Measurements from ENCODE around the gene EPSTI1.

Gene EPSTI1

DNA sequence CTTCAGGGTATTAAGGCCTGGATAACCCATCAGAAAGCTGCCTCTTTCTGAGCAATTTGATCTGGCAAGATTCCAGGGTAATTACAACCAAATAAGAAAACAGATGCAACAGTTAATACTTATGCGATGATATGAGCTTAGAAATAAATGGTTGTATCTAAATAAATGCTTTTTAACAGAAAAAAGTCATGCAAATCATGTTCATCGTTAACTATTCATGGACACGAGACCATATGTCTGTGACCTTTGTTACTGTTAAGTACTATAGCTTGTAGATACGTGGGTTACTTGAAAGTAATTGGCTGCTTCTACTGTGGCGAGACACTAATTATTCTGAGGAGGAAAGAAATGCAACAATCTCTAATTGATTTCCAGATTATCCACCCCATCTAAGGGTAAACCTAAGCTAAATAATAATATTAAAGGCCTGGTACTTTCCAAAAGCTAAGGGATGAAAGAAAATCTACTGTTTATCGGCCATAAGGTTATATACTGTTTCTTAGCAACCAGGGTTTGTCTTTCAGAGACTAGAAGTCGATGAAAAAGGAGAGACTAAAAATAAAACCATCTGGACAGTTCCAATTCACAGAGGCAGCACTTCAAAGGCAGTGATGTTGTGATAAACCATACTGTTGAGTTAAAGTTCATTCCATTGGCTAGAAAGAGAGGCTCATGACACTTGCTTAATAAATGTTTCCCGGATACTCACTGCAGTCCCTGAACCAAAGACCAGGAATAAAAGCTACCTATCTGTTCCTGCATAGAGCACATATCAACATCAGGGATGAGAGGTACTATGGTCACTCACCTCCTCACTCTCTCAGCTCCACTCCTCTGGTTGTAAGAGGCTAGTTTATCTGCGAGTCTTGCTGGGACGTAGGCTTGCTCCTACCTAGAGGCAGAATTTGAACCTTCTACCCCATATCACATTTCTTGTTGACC lies 1.5 kb downstream of the EPSTI1 start:
- H3K4me3 ChIP-seq (ENCODE audit: low read depth in 1 of 2, low read length in 2 of 2): peak overlapping the region in 1 of 2 experiments; percentile 63; a peak in 2 of 4 replicates
- no peak for DNase-seq

DNA sequence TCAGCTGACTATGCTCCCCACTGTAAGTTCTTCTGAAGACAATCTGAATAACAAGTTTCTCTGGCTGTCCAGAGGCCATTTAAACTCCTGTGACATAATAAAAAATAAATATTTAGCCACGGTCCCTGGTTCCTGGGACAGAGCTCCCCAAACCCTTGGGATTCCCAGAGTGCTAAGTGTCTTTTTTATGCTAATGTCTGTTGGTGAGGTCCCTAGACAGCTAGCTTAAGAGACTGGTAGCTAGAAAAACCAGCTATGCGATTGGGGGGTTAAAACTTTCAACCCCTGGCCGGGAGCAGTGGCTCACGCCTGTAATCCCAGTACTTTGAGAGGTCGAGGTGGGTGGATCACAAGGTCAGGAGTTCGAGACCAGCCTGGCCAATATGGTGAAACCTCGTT lies 5.9 kb downstream of the EPSTI1 start:
- Histone ChIP-seq H3K36me3 (ENCODE audit: insufficient read depth, low read length) (no peaks in the 10 kb centered on the region), H2AFZ (ENCODE audit: low read depth, low read length) (no peak overlapping the region), H3K4me3 (ENCODE audit: low read depth in 1 of 2, low read length in 2 of 2) (no peak overlapping the region), H3K27me3 (ENCODE audit: insufficient read depth, low read length, poor library complexity) (no peaks in the 10 kb centered on the region), H3K9ac (ENCODE audit: low read depth, low read length) (no peak overlapping the region), H3K27ac (ENCODE audit: low read length) (no peak overlapping the region), H3K79me2 (ENCODE audit: insufficient read depth, low read length) (0 out of 2 replicates have a peak, but pooled peaks cover 4% of the 10 kb centered on the region), H4K20me1 (ENCODE audit: insufficient read depth, low read length) (no peaks in the 10 kb centered on the region), H3K9me3 (ENCODE audit: insufficient read depth, low read length, severe bottlenecking) (no peaks in the 10 kb centered on the region), H3K4me2 (ENCODE audit: insufficient read depth, low read length) (no peak overlapping the region), H3K4me1 (ENCODE audit: insufficient read depth, low read length) (peaks cover 19% of the 10 kb centered on the region)
- TF ChIP-seq, protein P1, sequence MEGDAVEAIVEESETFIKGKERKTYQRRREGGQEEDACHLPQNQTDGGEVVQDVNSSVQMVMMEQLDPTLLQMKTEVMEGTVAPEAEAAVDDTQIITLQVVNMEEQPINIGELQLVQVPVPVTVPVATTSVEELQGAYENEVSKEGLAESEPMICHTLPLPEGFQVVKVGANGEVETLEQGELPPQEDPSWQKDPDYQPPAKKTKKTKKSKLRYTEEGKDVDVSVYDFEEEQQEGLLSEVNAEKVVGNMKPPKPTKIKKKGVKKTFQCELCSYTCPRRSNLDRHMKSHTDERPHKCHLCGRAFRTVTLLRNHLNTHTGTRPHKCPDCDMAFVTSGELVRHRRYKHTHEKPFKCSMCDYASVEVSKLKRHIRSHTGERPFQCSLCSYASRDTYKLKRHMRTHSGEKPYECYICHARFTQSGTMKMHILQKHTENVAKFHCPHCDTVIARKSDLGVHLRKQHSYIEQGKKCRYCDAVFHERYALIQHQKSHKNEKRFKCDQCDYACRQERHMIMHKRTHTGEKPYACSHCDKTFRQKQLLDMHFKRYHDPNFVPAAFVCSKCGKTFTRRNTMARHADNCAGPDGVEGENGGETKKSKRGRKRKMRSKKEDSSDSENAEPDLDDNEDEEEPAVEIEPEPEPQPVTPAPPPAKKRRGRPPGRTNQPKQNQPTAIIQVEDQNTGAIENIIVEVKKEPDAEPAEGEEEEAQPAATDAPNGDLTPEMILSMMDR (IDR thresholded peaks at IDR 0.05; ENCODE audit: borderline replicate concordance, extremely low read depth, low read length, poor library complexity, severe bottlenecking): no peak
- no peak for TF ChIP-seq EZH2 (IDR thresholded peaks at IDR 0.05; ENCODE audit: borderline replicate concordance, low read depth, low read length, severe bottlenecking)
- ATAC-seq (ENCODE audit: insufficient read depth, low read depth): no peak
- no peak for DNase-seq

More for the DNA sequence above, 1.5 kb downstream of the EPSTI1 start:
- no peaks in the 10 kb centered on the region for H3K27me3 ChIP-seq (ENCODE audit: insufficient read depth, low read length, poor library complexity)
- no peak for ATAC-seq (ENCODE audit: insufficient read depth, low read depth)
- peak overlapping the region; percentile 62 for H3K27ac ChIP-seq (ENCODE audit: low read length)
- peak overlapping the region; percentile 69 for H3K4me2 ChIP-seq (ENCODE audit: insufficient read depth, low read length)
- peaks cover 41% of the 10 kb centered on the region for H3K4me1 ChIP-seq (ENCODE audit: insufficient read depth, low read length)
- H2AFZ ChIP-seq (ENCODE audit: low read depth, low read length): peak overlapping the region; percentile 11
- H4K20me1 ChIP-seq (ENCODE audit: insufficient read depth, low read length): no peaks in the 10 kb centered on the region
- 0 out of 2 replicates have a peak, but pooled peaks cover 4% of the 10 kb centered on the region for H3K79me2 ChIP-seq (ENCODE audit: insufficient read depth, low read length)
- H3K36me3 ChIP-seq (ENCODE audit: insufficient read depth, low read length): no peaks in the 10 kb centered on the region
- H3K9me3 ChIP-seq (ENCODE audit: insufficient read depth, low read length, severe bottlenecking): no peaks in the 10 kb centered on the region
- no peak for TF ChIP-seq EZH2 (IDR thresholded peaks at IDR 0.05; ENCODE audit: borderline replicate concordance, low read depth, low read length, severe bottlenecking)
- TF ChIP-seq, protein P1 (IDR thresholded peaks at IDR 0.05; ENCODE audit: borderline replicate concordance, extremely low read depth, low read length, poor library complexity, severe bottlenecking): no peak
- H3K9ac ChIP-seq (ENCODE audit: low read depth, low read length): peak overlapping the region; percentile 64; the same call in 1 of the 2 replicates

DNA sequence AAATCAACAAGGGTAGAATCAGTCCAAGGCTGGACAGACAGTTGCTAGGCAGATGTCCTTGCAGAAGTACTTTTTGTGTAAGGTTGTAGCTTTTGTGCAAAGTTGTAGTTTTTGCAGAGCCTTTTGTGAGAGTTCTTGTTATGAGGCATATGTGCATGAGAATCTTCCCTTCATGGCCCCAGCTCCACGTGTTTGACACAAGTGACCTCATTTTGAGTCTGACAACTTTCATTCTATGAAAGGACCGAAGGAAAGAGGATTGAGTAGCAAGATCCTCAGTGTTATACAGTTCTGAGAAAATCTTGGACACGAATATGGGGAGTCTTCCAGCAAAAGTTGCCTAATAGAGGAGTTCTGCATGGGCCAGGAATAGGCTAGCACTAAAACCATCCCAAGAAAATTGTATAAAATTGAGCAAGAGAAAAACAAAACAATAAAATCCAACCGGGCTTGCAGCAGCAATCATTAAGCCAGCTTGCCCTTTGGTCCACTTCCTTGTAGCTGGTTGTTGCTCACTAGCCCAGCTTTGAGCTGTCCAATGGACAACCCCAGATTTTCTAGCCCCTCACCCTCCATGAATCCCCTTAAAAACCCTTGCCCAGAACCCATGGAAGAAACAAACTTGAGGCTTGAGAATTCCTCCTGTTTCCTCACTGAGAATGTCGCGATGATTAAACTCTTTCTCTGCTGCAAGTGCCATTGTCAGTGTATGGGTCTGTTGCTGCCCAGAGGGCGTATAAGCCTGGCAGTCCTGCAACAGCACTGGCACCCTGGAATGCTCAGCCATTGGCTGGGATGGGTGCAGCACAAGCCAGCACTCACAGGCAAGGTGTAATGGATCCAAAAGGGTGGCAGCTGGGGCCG lies 6.5 kb downstream of the EPSTI1 start:
- Histone ChIP-seq H3K4me3 (ENCODE audit: low read depth in 1 of 2, low read length in 2 of 2) (no peak overlapping the region), H3K79me2 (ENCODE audit: insufficient read depth, low read length) (no peaks in the 10 kb centered on the region), H3K4me2 (ENCODE audit: insufficient read depth, low read length) (no peak overlapping the region), H3K36me3 (ENCODE audit: insufficient read depth, low read length) (no peaks in the 10 kb centered on the region), H3K9me3 (ENCODE audit: insufficient read depth, low read length, severe bottlenecking) (no peaks in the 10 kb centered on the region), H3K4me1 (ENCODE audit: insufficient read depth, low read length) (peaks cover 13% of the 10 kb centered on the region), H2AFZ (ENCODE audit: low read depth, low read length) (no peak overlapping the region), H3K27me3 (ENCODE audit: insufficient read depth, low read length, poor library complexity) (no peaks in the 10 kb centered on the region), H3K9ac (ENCODE audit: low read depth, low read length) (no peak overlapping the region), H3K27ac (ENCODE audit: low read length) (no peak overlapping the region), H4K20me1 (ENCODE audit: insufficient read depth, low read length) (no peaks in the 10 kb centered on the region)
- DNase-seq (no peak), ATAC-seq (ENCODE audit: insufficient read depth, low read depth) (no peak)
- TF ChIP-seq, protein P1 (IDR thresholded peaks at IDR 0.05; ENCODE audit: borderline replicate concordance, extremely low read depth, low read length, poor library complexity, severe bottlenecking): no peak
- TF ChIP-seq EZH2 (IDR thresholded peaks at IDR 0.05; ENCODE audit: borderline replicate concordance, low read depth, low read length, severe bottlenecking): no peak
